Measurements from ENCODE around the gene JTB.

- TF ChIP-seq POLR2A (IDR thresholded peaks at IDR 0.05), result no peak
- TF ChIP-seq CTCF (IDR thresholded peaks at IDR 0.05), result no peak
- TF ChIP-seq POLR2AphosphoS5 (IDR thresholded peaks at IDR 0.05), result no peak
Measured at GRCh38 chr1:153928791-153929341, 48.6 kb downstream of the JTB start.

Measured in gastroesophageal sphincter (tissue), 3 donors.